Spleen (tissue), 11 donors: ENCODE results near the gene PIP5K1B. TPM values are rescaled to one million over a fixed set of nuclear protein-coding genes. Genes with fewer than 3 reads are reported as not detected.
A peak's percentile ranks its signal among the peaks of the same experiment; 100 is the strongest.

Experiments used
- DNase-seq: peaks from one replicate; pipeline ENCODE4 v3.0.0-alpha.2; 2020
- H3K27ac ChIP-seq, 8 donors: fragments of 200-600 bp; sonication (generic) in 7 of 8; 1 replicate in 4 of 8; 2 replicates in 4 of 8; pipeline versions ENCODE4 v1.5.0 to v1.8.0; 2016 to 2021; ENCODE audit warnings: inconsistent platforms in 4 of 8, mild to moderate bottlenecking in 4 of 8, moderate library complexity in 1 of 8
- H3K27me3 ChIP-seq, 7 donors: fragments of 200-600 bp; sonication (generic) in 6 of 7; replicated peaks in 1 of 7; 1 replicate in 4 of 7; 2 replicates in 3 of 7; pipeline versions ENCODE4 v1.5.0 to v1.8.0; 2016 to 2021; ENCODE audit warnings: inconsistent platforms in 3 of 7, mild to moderate bottlenecking in 1 of 7
- H3K36me3 ChIP-seq, 6 donors: fragments of 200-600 bp; sonication (generic) in 5 of 6; 1 replicate in 4 of 6; 2 replicates in 2 of 6; pipeline versions ENCODE4 v1.5.0 to v1.8.0; 2016 to 2021; ENCODE audit warnings: inconsistent platforms in 2 of 6
- H3K4me1 ChIP-seq, 6 donors: fragments of 200-600 bp; sonication (generic) in 5 of 6; 1 replicate in 3 of 6; 2 replicates in 3 of 6; pipeline versions ENCODE4 v1.5.0 to v1.8.0; 2016 to 2021; ENCODE audit warnings: inconsistent platforms in 3 of 6
- H3K4me3 ChIP-seq, 8 donors: fragments of 200-600 bp; sonication (generic) in 7 of 8; 1 replicate in 4 of 8; 2 replicates in 4 of 8; pipeline versions ENCODE4 v1.5.0 to v1.8.0; 2016 to 2021; ENCODE audit warnings: inconsistent platforms in 4 of 8, mild to moderate bottlenecking in 4 of 8, moderate library complexity in 2 of 8
- H3K9me3 ChIP-seq, 8 donors: fragments of 200-600 bp; sonication (generic) in 7 of 8; 1 replicate in 4 of 8; 2 replicates in 4 of 8; pipeline versions ENCODE4 v1.5.0 to v1.8.0; 2016 to 2021; ENCODE audit warnings: inconsistent platforms in 4 of 8
- CTCF ChIP-seq, 11 experiments: fragments of 200-600 bp in 7 of 11; fragments of 450-650 bp in 4 of 11; sonication (generic) in 4 of 11; IDR thresholded peaks in 8 of 11; conservative IDR thresholded peaks in 3 of 11; 1 replicate in 7 of 11; 2 replicates in 4 of 11; pipeline versions ENCODE4 v1.4.0 to v1.8.0; 2016 to 2021; ENCODE audit warnings: antibody characterized with exemption in 11 of 11, inconsistent platforms in 4 of 11, mild to moderate bottlenecking in 1 of 11
- POLR2A ChIP-seq, 3 donors: fragments of 450-650 bp; IDR thresholded peaks; one replicate each; pipeline ENCODE4 v1.5.1; 2017; ENCODE audit warnings: antibody characterized with exemption in 3 of 3, mild to moderate bottlenecking in 1 of 3
- POLR2AphosphoS5 ChIP-seq, 3 donors: sonication (generic); formaldehyde crosslinking; IDR thresholded peaks; one replicate each; pipeline ENCODE4 v1.5.1; 2017; ENCODE audit warnings: antibody characterized with exemption in 3 of 3
- WGBS, 5 donors: extraction: QIAGEN DNeasy Blood & Tissue Kit in 3 of 5; methylation state at CpG; one replicate each; pipeline versions ENCODE4 v1.1.5 to v1.1.7; 2013 to 2018; 5-methylcytosine and 5-hydroxymethylcytosine counted together
- intact Hi-C: fragments of 100-400 bp; cut with DNase I; formaldehyde crosslinking; loops from one replicate; pipeline ENCODE4 v1.15.0; 2023; ENCODE audit warnings: low total_unique reads
- polyA plus RNA-seq, 3 donors: library from polyadenylated mRNA; stranded (reverse); fragments of 200-250 nt; gene quantifications; one replicate each; pipeline ENCODE4 v1.2.1, GENCODE V29; 2013
- total RNA-seq, 7 donors: library from RNA; depleted of rRNA in 3 of 7; stranded (reverse); fragments of >200 nt in 3 of 7; fragmentation: NEBNext Ultra II Directional in 4 of 7; extraction: Animal tissue kit (Norgen Biotek cat#: 25700) in 4 of 7; gene quantifications; one replicate each; pipeline versions ENCODE4 v1.1.0 to v1.2.1, GENCODE V29; 2016 to 2021
- donor health status: healthy with polysubstance abuse.
- donor health status: DM: no; HTN: no; CAD: no; lungs with moderate emphysema.
- donor health status: DM: no; HTN: no; CAD: no.
- donor health status: Bipolar disorder and iron deficiency.
- donor health status: healthy.
- donor health status: DM: no; HTN: no; CAD: no.
- donor health status: DM: yes; HTN: yes; CAD: no.

The PIP5K1B gene
- total and polyA plus RNA-seq, 10 donors = 1.5 to 10.3 (median 6.8) TPM

GRCh38 chr9:69035438-69036308 is 330.6 kb downstream of the PIP5K1B start, which contains the start of gene FXN:
Gene FXN (plus strand): TSS chr9:69035752. CDS start chr9:69035783, 31 bp downstream.
- DNase-seq = peak; percentile 97
- intact Hi-C loops = no loop called here
- WGBS, 5 donors = 1 to 4% (median 1%) methylated on average over 27 to 75 of the region's 75 CpGs
- peaks cover 0 to 4% (median 0%) of the 10 kb centered on the region in 6 donors for H3K36me3 ChIP-seq
- H3K27me3 ChIP-seq = no peaks in the 10 kb centered on the region
- H3K27ac ChIP-seq = peak within 1 kb of the TSS; percentile 81 to 94 (median 88)
- H3K4me1 ChIP-seq = peaks cover 5 to 29% (median 16%) of the 10 kb centered on the region in 6 donors
- no peaks in the 10 kb centered on the region for H3K9me3 ChIP-seq
- peak within 1 kb of the TSS; percentile 63 to 93 (median 81) for H3K4me3 ChIP-seq
- TF ChIP-seq CTCF (IDR thresholded peaks at IDR 0.05 in 8 of 11, conservative IDR thresholded peaks at IDR 0.05 in 3 of 11) (peak; percentile 81 to 99 (median 98)), POLR2AphosphoS5 (IDR thresholded peaks at IDR 0.05) (peak; percentile 58 to 85 (median 79)), POLR2A (IDR thresholded peaks at IDR 0.05) (peak in 1 of 3 donors; percentile 4)

GRCh38 chr9:69036309-69036708 is 331.3 kb downstream of the PIP5K1B start:
- Histone ChIP-seq H3K27ac (peak overlapping the region; percentile 81 to 94 (median 88)), H3K27me3 (no peaks in the 10 kb centered on the region), H3K4me1 (peaks cover 5 to 23% (median 16%) of the 10 kb centered on the region in 6 donors), H3K9me3 (no peaks in the 10 kb centered on the region), H3K4me3 (peak overlapping the region; percentile 63 to 93 (median 81)), H3K36me3 (peaks cover 0 to 4% (median 0%) of the 10 kb centered on the region in 6 donors)
- DNase-seq = no peak
- intact Hi-C loops = no loop called here
- WGBS, 5 donors = 2 to 11% (median 4%) methylated on average over 14 of the region's 14 CpGs
- TF ChIP-seq POLR2AphosphoS5 (IDR thresholded peaks at IDR 0.05) = no peak

- intact Hi-C loops = no loop called here
- Histone ChIP-seq H3K27me3 (no peaks in the 10 kb centered on the region), H3K27ac (peak overlapping the region; percentile 81 to 94 (median 88)), H3K4me3 (peak overlapping the region; percentile 63 to 93 (median 81)), H3K36me3 (peaks cover 0 to 4% (median 0%) of the 10 kb centered on the region in 6 donors), H3K4me1 (peaks cover 5 to 22% (median 16%) of the 10 kb centered on the region in 6 donors), H3K9me3 (no peaks in the 10 kb centered on the region)
- 51 to 70% (median 60%) methylated on average over 10 of the region's 10 CpGs for WGBS, 5 donors
- DNase-seq = no peak
- TF ChIP-seq POLR2AphosphoS5 (IDR thresholded peaks at IDR 0.05) (no peak), CTCF (IDR thresholded peaks at IDR 0.05 in 8 of 11, conservative IDR thresholded peaks at IDR 0.05 in 3 of 11) (no peak), POLR2A (IDR thresholded peaks at IDR 0.05) (no peak)
Measured at GRCh38 chr9:69036799-69037198, 331.8 kb downstream of the PIP5K1B start.

- no peak overlapping the region for H3K4me3 ChIP-seq
- peaks cover 0 to 4% (median 0%) of the 10 kb centered on the region in 6 donors for H3K36me3 ChIP-seq
- H3K9me3 ChIP-seq = no peaks in the 10 kb centered on the region
- DNase-seq = no peak
- peaks cover 5 to 46% (median 17%) of the 10 kb centered on the region in 6 donors for H3K4me1 ChIP-seq
- H3K27ac ChIP-seq = no peak overlapping the region
- WGBS, 5 donors = 93 to 98% (median 94%) methylated on average over 2 of the region's 2 CpGs
- no peaks in the 10 kb centered on the region for H3K27me3 ChIP-seq
- intact Hi-C loops = no loop called here
- TF ChIP-seq POLR2AphosphoS5 (IDR thresholded peaks at IDR 0.05) = no peak
Measured at GRCh38 chr9:69040646-69041045, 335.6 kb downstream of the PIP5K1B start.
